SW480 (cell line): ENCODE data around the gene PDE11A.
A peak's percentile ranks its signal among the peaks of the same experiment; 100 is the strongest.

ENCODE experiments used
- DNase-seq: peaks from one replicate; pipeline ENCODE4 v3.0.0-alpha.2; 2016; ENCODE audit warnings: low spot score

Gene PDE11A

GRCh38 chr2:177758591-177759371 lies 313.8 kb downstream of the PDE11A start:
- peak; percentile 22 for DNase-seq

- no peak for DNase-seq
These were observed 316.2 kb downstream of the PDE11A start for GRCh38 chr2:177756336-177756735.

- DNase-seq, result no peak
These were observed 318.1 kb downstream of the PDE11A start for GRCh38 chr2:177754492-177754873.

GRCh38 chr2:177753682-177754491 lies 318.7 kb downstream of the PDE11A start:
- no peak for DNase-seq

GRCh38 chr2:177748360-177748759 lies 324.2 kb downstream of the PDE11A start:
- DNase-seq, result no peak

GRCh38 chr2:177747384-177747783 lies 325.2 kb downstream of the PDE11A start:
- DNase-seq, result no peak

- DNase-seq, result no peak
These were observed 326.2 kb downstream of the PDE11A start for GRCh38 chr2:177746358-177746757.

- no peak for DNase-seq
These were observed 327.0 kb downstream of the PDE11A start for GRCh38 chr2:177745531-177745930.

GRCh38 chr2:177742851-177743250 lies 329.7 kb downstream of the PDE11A start:
- no peak for DNase-seq

- no peak for DNase-seq
These were observed 330.7 kb downstream of the PDE11A start for GRCh38 chr2:177741866-177742265.

- DNase-seq, result no peak
These were observed 331.9 kb downstream of the PDE11A start for GRCh38 chr2:177740700-177741099.

GRCh38 chr2:177738461-177739235 lies 333.9 kb downstream of the PDE11A start:
- no peak for DNase-seq

- no peak for DNase-seq
These were observed 337.2 kb downstream of the PDE11A start for GRCh38 chr2:177735318-177735803.

- no peak for DNase-seq
These were observed 339.2 kb downstream of the PDE11A start for GRCh38 chr2:177733322-177733855.

- DNase-seq, result no peak
These were observed 341.2 kb downstream of the PDE11A start for GRCh38 chr2:177731384-177731783.

- no peak for DNase-seq
These were observed 341.8 kb downstream of the PDE11A start for GRCh38 chr2:177730792-177731191.

GRCh38 chr2:177730363-177730762 lies 342.2 kb downstream of the PDE11A start:
- no peak for DNase-seq

- DNase-seq, result no peak
These were observed 343.7 kb downstream of the PDE11A start for GRCh38 chr2:177728920-177729319.

- no peak for DNase-seq
These were observed 344.2 kb downstream of the PDE11A start for GRCh38 chr2:177728399-177728765.

- DNase-seq, result no peak
These were observed 344.8 kb downstream of the PDE11A start for GRCh38 chr2:177727577-177728398.

GRCh38 chr2:177726931-177727348 lies 345.6 kb downstream of the PDE11A start:
- no peak for DNase-seq
